CD4-positive, alpha-beta T cell treated with Interleukin-1 beta for 1 hour (primary cell): Measurements from ENCODE around the gene NEUROD1.
A peak's percentile ranks its signal among the peaks of the same experiment; 100 is the strongest.
"Not testable (repeated sequence)": the region's sequence is repeated elsewhere in the genome, so short reads cannot be mapped to it uniquely, and the experiment has no call there.

Experiments
- DNase-seq, 2 donors: peaks; one replicate each; pipeline ENCODE4 v3.0.0-alpha.2; 2020 to 2022

Gene NEUROD1

DNA sequence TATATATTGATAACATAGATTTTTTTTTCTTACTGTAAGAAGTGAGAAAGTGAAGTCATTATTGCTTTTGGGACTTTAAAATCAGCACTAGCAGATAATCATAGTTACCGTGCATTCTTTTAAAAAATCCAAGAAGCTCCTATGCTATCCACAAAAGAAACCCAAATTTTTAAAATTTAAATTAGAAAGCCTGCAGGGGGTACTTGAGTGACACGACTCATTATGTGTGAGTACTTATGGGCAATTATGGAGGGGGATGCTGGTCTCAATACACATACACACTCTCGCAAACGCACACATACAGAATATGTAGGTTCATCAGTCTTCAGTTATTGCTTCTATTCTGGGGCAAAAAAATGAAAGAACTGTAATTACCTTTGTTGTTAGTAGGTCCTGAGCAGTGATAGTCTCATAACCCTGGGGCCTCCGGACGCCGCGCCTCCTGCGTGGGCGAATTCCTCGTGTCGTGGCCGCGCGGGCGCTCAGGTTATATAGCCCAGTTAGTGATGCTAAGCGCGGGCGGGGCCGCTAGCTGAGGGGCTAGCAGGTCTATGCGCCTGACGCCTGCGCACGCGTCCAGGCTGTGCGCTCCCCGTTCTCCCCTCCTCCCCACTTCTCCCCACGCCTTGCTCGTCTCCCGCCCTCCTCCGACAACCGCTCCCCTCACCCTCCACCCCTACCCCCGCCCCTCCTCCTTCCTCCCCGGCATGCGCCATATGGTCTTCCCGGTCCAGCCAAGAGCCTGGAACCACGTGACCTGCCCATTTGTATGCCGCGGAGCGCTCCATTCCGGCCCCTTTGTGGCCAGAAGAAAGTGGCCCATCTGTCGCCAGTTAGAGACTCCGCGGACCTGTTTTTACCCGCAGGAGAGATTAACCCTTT, at the start of gene NEUROD1:
TSS of gene NEUROD1 (minus strand) at position 463 of the 882 bp plus-strand sequence. CDS start 1,657 bp downstream, outside the sequence.
- no peak for DNase-seq

DNA sequence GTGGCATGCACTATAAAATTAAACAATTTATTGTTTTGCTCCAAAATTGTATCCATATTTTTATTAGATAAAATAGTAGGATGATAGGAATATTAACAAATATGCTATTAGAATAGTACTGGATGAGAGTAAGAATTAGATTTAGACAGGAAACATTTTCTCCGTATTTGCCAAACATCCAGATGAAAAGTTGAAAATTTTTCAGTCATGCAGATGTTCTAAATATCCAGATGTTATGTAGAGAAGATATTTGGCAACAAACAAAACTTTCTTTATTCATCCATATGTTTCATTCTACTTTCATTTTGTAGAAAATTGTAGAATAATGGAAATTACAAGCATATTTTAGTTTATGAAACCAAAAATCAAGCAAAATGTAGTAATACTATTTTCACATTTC, 45.2 kb upstream of the NEUROD1 start:
- no peak for DNase-seq

DNA sequence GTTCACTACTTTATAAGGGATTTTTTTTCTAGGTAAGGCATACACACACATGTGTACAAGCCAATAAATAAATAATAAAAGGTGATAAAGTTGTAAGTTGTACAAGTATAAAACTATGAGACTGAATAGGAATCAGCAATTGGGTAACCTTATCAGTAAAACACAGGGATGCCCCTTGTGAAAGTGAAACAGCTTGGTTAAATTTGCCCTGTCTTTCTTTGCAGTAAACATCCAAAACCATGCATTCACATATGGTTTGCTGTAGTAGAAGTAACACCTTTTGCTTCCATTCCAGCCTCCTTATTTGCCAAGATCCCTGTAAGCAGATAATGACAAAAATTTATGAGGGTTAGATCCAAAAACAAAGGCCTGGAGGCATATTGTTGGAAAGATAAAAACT, 44.3 kb upstream of the NEUROD1 start:
- no peak for DNase-seq

DNA sequence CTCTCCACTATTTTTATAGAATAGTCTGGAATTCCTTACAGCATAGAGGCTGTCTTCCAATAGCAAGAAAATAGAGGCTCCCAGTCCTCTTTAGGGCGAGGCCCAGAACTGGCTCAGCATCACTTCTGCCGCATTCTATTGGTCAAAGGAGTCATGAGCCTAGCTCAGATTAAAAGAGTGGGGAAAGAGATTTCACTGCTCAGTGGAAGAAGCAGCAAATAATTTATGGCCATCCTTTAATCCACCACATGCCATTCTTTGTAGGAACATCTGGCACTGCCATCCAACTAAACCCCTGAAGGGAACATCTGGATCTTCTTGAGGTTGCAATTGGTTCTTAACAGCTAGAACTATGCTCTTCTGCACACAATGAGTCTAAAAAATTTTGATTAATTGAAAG, 43.4 kb upstream of the NEUROD1 start:
- DNase-seq, result no peak

DNA sequence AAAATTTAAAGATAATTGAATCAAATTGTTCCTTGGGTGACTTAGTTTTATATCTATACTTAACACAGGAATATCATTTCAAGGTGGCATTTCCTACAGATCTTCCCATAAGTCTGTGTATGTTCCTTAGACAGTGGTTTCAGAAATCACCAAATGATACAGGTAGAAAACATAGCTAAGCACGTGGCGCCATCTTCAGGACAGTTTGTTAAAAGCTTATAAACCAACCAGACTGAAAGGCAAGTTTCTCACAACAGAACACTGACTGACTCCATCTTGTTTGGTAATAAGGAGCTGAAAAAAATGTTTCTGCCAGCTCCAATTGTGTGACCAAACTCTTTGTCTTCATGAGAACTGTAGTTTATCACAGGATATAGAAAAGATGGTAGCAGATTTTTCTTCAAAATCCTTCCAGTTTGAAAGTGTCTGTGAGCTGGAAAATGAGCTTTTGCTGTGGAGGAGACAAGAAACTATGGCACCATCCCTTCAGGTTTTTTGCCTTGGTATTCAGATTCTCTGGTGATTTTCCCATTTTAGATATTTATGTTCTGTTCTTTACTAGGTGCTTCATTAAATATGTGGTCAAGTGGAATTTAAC, 34.8 kb upstream of the NEUROD1 start:
- DNase-seq, result peak; percentile 59 to 76

DNA sequence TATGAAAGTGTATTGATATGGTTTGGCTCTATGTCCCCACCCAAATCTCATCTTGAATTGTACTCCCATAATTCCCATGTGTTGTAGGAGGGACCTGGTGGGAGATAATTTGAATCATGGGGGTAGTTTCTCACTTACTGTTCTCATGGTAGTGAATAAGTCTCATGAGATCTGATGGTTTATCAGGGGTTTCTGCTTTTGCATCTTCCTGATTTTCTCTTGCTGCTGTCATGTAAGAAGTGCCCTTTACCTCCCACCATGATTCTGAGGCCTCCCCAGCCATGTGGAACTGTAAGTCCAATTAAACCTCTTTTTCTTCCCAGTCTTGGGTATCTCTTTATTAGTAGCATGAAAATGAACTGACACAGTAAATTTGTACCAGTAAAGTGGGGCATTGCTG, 30.7 kb upstream of the NEUROD1 start:
- DNase-seq, result not testable (repeated sequence)

DNA sequence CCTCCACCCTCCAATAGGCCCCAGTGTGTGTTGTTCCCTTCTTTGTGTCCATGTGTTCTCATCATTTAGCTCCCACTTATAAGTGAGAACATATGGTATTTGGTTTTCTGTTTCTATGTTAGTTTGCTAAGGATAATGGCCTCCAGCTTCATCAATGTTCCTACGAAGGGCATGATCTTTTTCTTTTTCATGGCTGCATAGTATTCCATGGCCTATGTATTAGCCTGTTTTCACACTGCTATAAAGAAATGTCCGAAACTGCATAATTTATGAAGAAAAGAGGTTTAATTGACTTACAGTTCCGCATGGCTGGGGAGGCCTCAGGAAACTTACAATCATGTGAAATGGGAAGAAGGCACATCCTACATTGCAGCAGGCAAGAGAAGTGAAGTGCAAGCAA, 22.2 kb upstream of the NEUROD1 start:
- not testable (repeated sequence) for DNase-seq

DNA sequence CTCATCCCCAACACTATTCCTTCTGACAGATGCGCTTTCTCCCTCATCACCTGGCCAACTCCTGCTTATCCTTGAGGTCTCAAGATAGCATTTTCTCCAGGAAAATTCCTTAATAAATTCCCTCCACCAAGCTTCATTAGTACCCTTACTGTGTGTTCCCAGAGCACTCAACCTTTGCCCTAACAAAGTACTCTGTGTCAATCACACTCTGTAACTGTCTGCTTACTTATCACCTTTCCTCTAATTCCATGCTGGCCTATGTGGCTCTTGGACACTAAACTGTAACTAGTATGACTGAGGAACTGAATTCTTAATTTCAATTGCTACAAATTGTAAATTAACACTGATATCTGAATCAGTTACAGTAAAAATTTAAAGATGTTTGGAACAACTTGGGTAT, 17.9 kb upstream of the NEUROD1 start:
- DNase-seq, result no peak

DNA sequence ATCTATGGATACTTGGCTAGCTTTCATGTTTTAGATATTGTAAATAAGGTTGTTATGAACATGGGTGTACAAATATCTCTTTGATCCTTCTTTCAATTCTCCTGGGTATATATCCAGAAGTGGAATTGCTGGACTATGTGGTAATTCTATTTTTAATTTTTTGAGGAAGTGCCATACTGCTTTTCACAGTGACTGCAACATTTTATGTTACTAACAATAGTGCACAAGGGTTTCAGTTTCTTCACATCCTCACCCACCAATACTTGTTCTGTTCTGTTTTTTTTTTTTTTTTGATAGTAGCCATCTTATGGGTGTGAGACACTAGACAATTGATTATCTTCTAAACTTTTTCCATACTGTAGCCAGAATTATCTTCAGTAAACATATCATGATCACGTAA, 17.3 kb upstream of the NEUROD1 start:
- no peak for DNase-seq

DNA sequence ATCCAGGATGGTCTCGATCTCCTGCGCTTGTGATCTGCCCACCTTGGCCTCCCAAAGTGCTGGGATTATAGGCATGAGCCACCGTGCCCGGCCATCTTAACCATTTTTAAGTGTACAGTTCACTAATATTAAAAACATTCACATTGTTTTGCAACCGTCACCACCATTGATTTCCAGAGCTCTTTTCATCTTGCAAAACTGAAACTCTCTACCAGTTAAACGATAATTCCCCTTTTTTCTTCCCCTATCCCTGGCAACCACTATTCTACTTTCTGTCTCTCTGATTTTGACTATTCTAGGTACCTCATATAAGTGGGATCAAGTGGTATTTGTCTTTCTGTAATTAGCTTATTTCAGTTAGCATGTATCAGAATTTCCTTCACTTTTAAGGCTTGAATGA, 16.8 kb upstream of the NEUROD1 start:
- DNase-seq, result no peak

DNA sequence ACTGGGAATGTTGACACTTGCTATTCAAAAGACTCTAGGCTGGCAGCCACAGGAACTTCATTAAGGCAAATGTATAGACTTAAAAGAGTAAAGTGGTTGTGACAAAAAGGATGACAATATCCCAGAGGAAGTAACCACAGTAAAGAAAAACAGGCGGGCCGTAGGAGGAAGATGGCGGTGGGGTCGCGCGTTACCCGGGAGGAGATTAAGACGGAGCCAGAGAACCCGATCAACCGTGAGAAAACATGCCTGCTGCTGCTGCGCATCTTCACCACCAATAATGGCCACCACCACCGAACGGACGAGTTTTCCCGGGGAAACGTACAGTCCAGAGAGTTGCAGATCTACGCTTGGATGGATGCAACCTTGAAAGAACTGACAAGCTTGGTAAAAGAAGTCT, 14.0 kb upstream of the NEUROD1 start:
- no peak for DNase-seq

DNA sequence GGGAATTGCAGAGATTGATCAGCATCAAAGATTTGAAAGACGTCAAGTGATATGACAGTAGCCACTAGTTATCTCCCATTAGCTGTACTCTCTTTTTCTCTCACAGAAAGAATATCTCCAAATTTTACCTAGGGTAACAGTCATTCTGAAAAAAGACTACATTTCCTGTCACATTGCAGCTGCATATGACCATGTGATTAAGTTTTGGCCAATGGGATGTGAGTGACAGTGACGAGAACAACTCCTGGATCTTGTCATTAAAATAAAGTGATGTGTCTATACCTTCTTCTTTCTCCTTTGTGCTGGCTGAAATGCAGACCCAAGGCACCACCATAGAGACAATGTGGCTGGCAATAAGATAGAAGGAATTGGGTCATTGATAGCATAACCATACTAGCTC, 10.5 kb upstream of the NEUROD1 start:
- no peak for DNase-seq

DNA sequence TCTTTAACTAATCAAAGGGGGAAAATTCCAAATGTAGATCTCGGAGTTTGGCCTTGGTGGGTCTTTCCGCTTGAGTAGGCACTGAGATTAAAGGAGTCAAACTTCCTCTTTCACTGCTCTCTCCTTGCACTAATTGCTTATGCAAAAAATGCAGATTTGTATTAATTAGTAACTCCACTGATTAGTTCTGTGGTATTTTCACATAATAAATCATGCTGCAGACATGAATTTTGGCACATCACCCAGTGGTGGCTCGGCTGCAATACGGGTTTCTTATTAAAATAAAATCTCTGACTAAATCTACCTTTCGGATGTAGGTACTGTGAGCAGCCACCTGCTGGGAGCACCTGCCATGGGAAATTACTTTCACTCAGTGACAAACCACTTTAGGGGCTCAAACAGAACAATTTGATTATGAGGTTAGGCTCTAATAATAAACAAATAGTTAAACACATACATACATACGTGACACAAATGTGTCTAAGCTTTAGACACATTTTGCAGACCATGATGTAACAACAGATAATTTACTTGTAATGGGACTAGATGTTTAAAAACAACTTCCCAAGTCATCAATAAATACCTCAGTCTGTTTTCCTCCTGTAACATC, 6.4 kb upstream of the NEUROD1 start:
- DNase-seq, result no peak

DNA sequence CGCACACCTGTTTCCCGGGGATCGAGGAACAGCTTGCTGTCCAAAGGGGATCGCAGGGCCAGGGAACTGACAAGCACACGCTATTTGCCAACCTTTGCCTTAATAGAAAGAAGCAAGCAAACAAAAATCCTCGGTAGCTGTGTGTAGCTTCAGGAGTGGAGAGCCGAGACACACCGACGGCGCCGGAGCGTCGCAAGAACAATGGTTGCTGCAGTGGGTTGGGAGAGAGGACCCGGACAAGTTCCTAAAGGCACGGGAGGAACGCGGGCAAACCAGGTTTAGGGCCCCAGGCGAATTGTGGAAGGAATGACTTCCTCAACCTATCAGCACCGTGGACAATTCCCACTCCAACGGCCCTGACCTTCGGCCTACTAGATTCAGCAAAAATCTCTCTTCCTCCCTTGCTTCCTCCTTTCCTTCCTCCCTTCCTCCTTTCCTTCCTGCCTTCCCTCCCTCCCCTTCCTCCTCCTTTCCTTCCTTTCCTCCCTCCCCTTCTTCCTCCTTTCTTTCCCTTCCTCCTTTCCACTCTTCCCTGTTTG, 4.9 kb upstream of the NEUROD1 start:
- DNase-seq, result no peak

DNA sequence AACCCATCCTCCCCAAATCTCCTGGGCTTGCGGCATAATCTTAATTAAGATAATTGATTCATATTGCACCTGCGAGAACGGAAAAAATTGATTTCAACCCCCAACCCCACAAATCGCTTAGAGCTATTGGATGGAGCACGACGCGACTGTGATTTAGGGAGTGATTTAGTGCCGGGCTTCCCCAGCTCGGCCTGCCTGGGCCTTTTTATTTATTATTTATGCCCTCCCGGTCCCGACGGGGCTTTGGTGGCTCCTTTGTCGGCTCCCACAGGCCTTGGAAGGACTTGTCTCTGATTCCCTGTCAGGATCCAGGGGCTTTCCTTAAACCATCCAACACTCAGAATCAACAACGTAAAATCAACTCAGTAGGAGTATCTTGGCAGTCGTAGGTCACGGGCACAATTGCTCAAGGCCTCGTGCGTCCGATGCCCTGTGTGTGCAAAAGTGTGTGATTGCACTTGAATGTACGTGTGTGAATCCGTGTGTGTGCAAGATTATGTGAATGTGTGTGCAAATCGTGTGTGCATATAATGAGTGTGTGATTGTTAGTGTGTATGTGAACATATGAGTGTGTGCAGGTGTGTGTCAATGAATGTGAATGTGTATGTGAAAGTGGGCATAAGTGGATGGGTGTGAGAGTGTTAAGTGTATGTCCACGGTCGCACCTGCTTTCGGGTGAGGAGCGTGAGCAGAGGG, 4.3 kb upstream of the NEUROD1 start:
- no peak for DNase-seq

DNA sequence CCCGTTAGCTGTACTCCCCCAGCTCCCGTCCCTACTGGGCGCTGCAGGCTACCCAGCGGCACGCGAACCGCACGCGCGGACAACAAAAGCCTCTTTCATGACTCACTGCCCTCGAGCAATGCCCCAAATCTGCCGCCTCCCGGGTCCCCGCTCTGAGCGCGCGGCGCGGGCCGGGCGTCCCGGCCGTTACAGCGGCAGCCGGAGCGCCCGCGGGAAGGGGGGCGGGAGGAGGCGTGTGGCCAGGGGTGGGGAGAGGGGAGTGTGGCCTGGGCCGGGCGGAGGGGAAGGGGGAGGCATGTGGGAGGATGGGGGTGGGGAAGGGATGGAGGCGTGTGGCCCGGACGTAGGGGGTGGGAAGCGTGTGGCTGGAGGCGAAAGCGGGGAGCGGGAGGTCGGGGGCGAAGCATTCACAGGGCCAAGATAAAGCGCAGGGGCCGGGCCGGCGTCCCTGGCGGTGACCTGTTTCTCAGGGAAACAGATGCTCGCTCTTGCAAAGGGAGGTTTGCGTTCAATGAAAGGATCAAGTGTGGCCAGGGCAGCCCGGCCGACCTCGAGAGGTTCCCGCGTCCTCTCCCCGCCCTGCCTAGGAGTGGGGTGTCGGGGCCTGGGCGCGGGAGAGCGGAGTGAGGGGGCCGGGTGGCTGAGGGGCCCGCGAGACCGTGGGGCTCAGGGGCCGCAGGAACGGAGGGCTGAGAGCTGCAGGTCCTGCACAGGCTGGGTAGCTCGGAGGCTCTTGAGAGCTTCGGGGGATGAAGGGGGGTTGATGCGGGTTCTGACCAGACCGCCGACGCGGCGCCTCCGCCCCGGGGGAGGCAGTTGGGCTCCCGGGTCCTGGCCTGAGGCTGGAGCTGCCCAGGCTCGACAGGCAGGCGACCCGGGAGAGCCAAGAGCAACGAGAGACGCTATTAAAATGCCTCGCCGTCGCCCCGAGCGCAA, 3.5 kb upstream of the NEUROD1 start:
- DNase-seq, result no peak

DNA sequence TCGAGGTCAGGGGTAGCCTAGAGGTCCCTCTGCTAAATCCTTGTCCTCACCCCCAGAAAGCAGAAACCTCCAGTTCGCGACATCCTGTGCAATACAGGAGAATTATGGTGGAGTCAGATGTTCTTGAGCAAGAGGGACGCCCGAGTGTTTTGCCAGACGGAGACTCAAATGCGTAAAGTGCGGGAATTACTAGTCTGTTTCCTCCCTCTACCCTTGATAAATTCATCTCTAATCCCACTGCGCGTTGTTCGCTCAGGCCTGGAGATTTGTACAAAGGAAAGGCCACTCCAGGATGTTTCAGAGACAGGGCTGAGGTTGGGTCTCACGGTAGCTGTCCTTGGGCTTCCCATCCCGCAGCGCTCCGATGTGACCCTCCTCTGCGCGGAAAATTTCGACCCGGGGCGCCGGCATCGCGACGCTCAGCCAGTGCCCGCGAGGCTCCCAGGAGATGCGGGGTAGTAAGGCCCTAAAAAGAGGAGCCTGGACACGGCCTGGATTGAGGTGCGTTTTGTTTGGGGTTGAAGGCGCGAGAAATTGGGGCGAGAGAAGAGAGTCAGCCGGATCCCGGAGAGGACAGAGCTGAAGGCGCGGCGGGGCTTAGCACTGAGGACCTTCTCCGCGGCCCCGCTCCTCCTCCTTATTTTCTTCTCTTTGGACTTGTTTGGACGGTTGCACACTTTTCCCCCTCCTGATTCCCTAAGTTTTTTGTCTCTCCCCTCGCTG, 2.6 kb upstream of the NEUROD1 start:
- no peak for DNase-seq

DNA sequence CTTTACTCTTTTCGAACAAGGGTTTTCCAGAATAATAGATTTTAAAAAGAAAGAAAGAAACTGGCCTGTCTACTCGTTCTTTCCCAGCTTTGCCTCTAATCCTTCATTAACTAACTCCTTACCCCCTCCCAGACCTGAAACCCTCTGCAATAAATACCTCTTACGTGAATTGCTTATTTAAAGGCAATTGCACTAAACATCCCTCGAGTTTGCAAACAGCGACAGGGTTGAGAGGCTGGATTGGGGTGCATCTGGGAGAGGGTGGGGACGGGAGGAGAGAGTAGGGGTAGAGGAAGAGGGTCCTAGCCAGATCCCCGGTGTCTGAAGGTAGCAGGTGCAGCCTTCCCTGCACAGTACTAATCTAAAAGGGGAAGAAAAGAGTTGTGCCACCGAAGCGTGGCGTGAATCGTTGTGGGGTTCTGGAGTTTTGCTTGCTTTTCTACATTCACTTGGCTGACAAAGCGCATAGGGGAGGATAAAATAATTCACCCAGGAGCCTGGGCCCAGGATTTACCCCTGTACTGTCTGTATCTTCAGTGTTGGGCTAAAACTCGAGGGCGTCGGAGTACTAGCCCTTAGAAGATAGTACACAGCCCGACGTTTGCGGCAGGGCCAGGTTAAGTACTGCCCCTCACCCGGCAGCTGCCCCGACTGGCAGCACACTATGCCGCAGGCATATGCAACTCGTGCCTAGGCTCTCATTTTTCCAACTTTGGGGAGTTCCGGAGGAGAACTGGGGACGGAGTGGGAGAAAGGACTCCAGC, 1.9 kb upstream of the NEUROD1 start:
- DNase-seq, result no peak

DNA sequence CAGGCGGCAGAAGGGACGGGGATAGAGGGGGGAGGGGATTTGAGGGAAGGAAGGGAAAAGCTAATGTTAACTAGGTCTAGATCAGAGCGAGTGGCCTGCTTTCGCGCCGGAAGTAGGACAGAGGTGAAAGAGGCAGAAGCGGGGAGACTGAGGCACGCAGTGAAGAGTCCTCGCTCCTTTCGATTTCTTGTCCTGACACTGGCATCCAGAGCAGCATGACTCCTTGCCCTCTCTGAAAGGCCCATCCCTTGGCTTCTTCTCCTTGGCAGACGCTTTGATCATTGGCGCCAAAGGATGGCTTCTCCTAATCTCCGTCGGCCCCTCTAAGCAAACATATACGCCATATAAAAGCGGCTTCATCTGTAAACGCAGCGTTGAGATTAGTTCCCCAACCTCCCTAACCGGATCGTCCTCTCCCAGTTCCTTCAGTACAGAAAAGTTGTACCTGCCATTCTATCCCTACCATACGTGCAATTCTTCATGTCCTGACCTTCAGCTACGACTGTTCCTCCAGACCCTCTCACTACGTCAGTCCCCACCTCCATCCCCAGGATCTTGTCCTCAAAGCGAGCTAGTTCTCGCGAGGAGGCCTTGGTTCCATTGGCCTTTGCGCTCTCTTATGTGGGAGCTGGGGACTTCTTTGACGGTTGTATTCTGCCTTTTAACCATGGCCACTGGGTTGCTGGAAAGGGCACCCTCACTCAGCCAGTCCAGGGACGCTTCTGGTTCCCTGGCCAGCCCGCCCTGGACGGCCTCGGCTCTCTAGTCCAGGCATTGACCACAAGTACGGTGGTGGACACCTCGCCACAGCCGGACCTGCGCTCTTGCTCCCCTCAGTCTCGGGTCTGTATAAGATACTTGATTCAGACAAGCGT, 857 bp upstream of the NEUROD1 start:
- no peak for DNase-seq
